Stimulated activated CD8-positive, alpha-beta memory T cell treated with anti-CD3 and anti-CD28 coated beads, Interleukin-7, amount 100 ng/mL, for 48 hours (primary cell): Measurements from ENCODE around the gene PEX5L.

Experiments used
- DNase-seq, 2 donors: peaks; one replicate each; pipeline ENCODE4 v3.0.0-alpha.2; 2020; ENCODE audit warnings: low read depth in 1 of 2; ENCODE audit errors: extremely low read depth in 1 of 2

The PEX5L gene

GRCh38 chr3:179853176-179853575, 183.6 kb downstream of the PEX5L start:
- no peak for DNase-seq

DNA sequence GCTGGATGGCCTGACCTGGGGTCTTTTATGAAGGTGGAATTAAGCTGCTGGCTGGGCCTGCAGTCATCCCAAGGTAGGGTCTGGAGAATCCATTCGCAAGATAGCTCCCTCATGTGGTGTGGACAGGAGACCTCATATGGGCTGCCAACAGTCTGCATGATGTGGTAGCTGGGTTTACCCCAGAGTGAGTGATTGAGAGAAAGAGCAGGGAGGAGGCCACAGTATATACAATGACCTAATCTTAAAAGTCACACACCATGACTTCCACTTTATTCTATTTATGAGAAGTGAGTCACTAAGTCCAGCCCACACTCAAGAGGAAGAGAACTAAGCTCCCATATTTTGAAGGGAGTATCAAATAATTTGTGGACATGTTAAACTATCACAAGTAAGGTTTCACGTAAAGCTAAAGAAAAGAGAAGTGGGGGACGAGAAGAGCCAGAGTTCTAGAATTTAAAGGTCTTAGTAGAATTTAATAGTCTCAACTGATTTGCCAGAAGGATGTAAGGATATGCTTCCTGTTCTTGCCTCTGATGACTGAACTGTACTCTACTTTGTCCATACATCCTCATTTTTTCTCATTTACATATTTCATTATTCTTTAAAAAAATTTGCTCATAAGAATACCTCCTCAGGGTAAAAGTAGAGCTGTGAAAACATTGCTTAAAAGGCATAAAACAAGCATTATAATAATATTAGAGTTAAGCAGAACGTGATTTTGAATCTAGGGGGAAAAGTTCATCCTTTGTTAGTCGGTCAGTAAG, 184.4 kb downstream of the PEX5L start:
- no peak for DNase-seq

- DNase-seq = no peak
Observed at GRCh38 chr3:179848711-179849110, 188.0 kb downstream of the PEX5L start.

DNA sequence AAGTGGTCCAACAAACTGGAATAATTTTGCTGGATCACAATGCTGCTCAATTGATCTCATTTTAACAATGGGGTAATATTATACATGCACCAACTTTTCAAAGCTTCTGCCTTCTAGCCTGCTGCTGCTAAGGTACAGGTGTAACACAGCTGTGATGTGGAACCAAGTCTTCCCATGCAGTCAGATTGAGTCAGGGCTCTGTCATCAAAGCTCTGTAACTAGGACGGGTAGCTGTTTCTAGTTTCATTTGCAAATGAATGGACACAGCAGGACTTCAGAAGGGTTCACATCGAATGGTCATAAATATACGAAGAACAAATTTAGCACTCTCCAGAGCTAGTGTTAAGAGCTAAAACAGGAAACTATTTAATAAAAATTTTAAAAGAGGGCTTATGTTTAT, 194.7 kb downstream of the PEX5L start:
- DNase-seq = no peak

DNA sequence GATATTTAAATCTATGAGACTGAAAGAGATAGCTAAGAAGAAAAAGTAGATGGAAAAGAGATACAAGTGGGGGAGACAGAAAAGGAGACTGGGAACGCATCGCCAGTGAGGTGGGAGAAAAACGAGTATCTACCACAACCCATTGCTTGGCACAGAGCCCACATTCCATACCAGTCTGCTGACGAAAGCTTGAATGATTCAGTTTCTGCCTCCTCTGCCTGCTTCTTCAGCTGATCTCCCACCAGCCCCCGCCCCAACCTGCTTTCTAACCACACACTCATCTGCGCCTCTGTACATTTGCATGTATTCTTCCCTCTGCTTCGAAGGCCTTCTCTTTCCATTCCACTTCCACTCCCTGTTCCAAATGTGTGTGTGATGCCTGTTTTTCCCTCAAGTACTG, 195.8 kb downstream of the PEX5L start:
- no peak for DNase-seq

GRCh38 chr3:179837374-179837773, 199.4 kb downstream of the PEX5L start:
- no peak for DNase-seq

DNA sequence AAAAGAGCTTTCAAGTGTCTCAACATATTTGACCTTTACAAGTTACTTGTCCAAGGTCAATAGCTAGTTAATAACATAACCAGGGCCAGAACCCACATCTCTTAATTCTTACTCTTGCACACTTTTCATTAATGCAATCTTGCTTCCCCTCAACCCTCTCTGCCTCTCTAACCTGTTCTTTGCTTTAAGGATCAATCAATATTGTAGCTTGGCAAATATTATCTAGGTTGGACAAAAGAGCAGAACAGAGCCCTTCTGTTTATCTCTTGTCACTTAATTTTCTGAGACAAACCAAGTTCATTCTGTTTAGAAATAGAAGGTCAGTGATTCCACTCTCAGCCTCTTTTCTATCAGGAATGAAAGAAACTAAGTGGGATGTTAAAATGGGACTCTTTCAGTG, 203.4 kb downstream of the PEX5L start:
- DNase-seq = no peak

GRCh38 chr3:179832333-179832854, 204.3 kb downstream of the PEX5L start:
- DNase-seq = no peak

GRCh38 chr3:179829401-179829800, 207.3 kb downstream of the PEX5L start:
- DNase-seq = no peak

GRCh38 chr3:179828738-179829137, 208.0 kb downstream of the PEX5L start:
- DNase-seq = no peak

DNA sequence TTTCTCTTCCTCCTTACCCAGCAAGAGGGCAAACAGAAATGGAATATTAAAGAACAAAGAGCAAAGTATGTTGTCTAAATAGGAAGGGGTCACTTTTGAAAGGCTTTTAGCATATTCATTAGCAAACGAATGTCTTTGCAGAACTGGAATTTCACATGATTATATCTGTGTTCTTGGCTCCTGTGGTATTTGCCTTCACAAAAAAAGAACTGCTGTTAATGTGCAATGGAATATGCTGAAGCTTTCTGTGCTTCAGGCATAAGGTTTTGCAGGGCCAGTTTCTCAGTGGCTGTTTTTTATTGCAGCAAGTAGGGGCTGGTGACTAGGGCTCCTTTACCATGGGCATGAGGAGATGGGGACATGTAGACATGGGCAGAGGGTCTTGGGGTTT, 210.5 kb downstream of the PEX5L start:
- no peak for DNase-seq

- DNase-seq = no peak
Observed at GRCh38 chr3:179825527-179826246, 211.1 kb downstream of the PEX5L start.

DNA sequence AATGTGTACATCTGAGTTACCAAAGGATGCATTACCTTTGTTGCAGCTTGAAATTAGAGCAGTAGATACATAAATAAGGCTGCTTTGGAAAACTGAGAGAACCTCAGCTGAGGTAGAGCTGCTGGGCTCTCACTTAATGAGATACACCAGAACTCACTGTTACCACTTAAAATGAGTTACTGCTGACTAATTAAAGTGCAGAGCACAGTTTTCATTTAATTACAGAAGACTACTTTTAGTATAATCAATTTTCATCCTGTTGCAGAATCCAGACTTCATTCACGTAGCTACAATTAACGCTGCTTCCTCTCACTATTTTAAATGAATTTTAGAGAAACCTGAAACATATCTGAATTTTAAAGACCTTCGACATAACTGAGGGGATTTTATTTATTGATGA, 214.4 kb downstream of the PEX5L start:
- no peak for DNase-seq

DNA sequence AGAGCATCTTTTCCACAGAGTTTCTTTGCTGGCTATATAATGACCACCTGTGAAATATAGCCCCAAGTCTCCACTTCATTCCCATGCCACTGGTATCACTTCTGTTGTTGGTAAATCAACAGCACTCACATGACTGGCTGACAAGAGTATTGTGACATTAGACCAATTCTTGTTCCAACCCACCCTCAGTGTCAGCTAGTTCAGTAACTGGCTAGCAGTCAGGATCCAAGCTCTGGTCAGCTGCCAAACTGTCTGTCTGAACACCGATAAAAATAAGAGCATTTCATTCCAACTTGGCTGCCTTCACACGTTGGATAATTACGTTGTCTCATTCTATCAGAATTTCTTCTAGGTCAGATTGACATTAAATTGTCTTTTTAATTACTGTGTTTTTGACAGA, 217.4 kb downstream of the PEX5L start:
- no peak for DNase-seq

GRCh38 chr3:179812096-179812382, 224.7 kb downstream of the PEX5L start:
- no peak for DNase-seq

DNA sequence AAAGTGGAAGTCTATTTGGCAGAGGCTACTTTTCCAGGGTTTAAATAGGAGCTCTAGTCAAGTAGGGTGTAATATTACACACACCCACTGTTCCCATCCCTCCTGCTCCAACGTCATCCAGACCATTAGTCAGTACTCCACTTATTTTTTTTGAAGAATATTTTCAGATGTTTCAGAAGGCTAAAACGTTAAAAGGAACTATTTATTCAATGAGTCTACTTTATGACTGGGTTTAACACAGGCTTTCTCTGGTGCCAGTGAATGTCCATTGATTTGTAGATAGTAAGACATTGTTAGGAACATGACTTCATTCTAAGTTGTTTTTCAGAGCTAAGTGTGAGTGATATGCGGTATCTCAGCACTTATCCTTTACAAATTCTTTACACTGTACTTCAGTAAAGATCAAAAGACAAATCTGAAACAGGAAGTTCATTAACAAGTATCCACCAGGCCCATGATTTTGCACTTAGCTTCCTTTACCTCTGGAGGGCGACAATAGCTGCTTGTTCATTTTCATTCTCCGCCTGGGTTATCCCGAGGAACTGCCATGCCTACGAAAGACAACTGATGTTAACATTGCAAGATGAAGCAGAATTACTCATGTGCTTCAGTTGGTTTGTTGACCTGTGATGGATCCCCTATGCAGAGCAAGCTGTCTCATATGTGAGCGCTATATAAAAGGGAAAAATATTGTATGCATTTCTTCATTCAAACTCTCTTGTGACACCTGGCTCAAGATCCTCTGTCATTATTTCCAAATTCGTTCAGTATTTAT, 225.2 kb downstream of the PEX5L start:
- no peak for DNase-seq

DNA sequence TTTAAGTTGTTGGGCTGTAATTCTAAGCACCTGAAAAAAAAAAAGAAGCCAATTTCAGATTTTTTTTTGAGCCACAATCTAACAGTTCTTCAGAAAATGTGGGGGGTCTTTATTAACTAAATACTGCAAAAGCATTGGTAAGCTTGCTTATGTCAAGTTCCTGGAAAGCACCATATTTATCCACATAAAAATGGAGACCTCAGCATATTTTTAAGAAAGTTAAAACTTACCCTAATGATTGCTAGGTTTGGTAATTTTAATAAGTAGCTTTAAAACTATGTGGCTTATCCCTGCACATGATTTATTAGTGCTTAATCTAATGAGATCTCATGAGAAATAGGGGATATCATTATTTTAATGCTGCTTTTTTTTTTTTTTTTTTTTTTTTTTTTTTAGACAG, 227.1 kb downstream of the PEX5L start:
- DNase-seq = no peak

DNA sequence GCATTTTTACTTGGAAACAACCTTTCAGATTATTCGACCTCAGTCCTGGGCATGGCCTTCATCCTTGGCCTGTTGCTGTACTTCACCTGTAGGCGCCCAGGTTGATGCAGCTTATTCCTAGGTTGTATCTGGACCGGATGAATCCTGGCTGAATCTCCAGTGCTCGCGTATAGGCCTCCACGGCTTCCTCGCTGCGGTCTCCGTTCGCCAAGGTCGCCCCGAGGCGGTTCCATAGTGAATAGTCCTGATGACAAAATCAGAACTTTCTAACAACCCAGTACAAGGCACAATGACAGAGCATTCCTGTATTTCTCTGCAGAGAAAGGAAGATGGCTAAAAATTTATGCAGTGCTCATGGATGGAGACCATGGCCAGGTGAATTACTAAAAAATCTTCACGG, 229.1 kb downstream of the PEX5L start:
- no peak for DNase-seq

- no peak for DNase-seq
Observed at GRCh38 chr3:179806177-179806576, 230.6 kb downstream of the PEX5L start.

- no peak for DNase-seq
Observed at GRCh38 chr3:179801856-179802255, 234.9 kb downstream of the PEX5L start.

GRCh38 chr3:179801263-179801662, 235.5 kb downstream of the PEX5L start:
- DNase-seq = no peak

- DNase-seq = no peak
Observed at GRCh38 chr3:179797192-179797591, 239.5 kb downstream of the PEX5L start.
